Epithelial cell of esophagus (primary cell): ENCODE results near the gene FALEC.

Experiments
- DNase-seq: peaks from one replicate; pipeline ENCODE4 v3.0.0; 2010; ENCODE audit warnings: low read depth
- H3K4me3 ChIP-seq: 2 replicates; pipeline ENCODE4 v1.5.1; 2011; ENCODE audit warnings: mild to moderate bottlenecking, low read length, control low read depth
- CTCF ChIP-seq: IDR thresholded peaks from 2 replicates; pipeline ENCODE4 v1.5.1; 2011; ENCODE audit warnings: low read depth, mild to moderate bottlenecking, low read length, control low read depth, inconsistent platforms; ENCODE audit not compliant: insufficient read depth; ENCODE audit errors: missing control alignments

FALEC gene

GRCh38 chr1:150553392-150554085, 38.0 kb downstream of the FALEC start:
- H3K4me3 ChIP-seq: no peak overlapping the region
- DNase-seq: no peak
- no peak for TF ChIP-seq CTCF

- no peak for DNase-seq
- H3K4me3 ChIP-seq: no peak overlapping the region
- TF ChIP-seq CTCF: no peak
These were observed 38.5 kb downstream of the FALEC start for GRCh38 chr1:150554086-150554452.

- TF ChIP-seq CTCF: no peak
- H3K4me3 ChIP-seq: no peak overlapping the region
- DNase-seq: no peak
These were observed 39.8 kb downstream of the FALEC start for GRCh38 chr1:150555198-150555970.

- no peak for DNase-seq
- no peak overlapping the region for H3K4me3 ChIP-seq
- TF ChIP-seq CTCF: no peak
These were observed 40.7 kb downstream of the FALEC start for GRCh38 chr1:150555971-150556865.

GRCh38 chr1:150557065-150557600, 41.6 kb downstream of the FALEC start:
- no peak for DNase-seq
- no peak for TF ChIP-seq CTCF
- H3K4me3 ChIP-seq: no peak overlapping the region

GRCh38 chr1:150557813-150558212, 42.3 kb downstream of the FALEC start:
- H3K4me3 ChIP-seq: no peak overlapping the region
- no peak for DNase-seq
- no peak for TF ChIP-seq CTCF
